ENCODE results near the gene KCNIP4.

- TF ChIP-seq CTCF (IDR thresholded peaks at IDR 0.05) (no peak), POLR2A (IDR thresholded peaks at IDR 0.05) (no peak)
Observed at GRCh38 chr4:21856301-21856700, 92.3 kb downstream of the KCNIP4 start.
